ENCODE data around the gene GRN.

The GRN gene

GRCh38 chr17:44350733-44351226, 5.7 kb downstream of the GRN start:
- Histone ChIP-seq H3K18ac (ENCODE audit: low read length) (no peak overlapping the region), H3K4ac (ENCODE audit: low read depth, low read length) (no peak overlapping the region), H3K56ac (ENCODE audit: low read length) (no peak overlapping the region), H3K79me1 (ENCODE audit: low read length) (peaks cover 2% of the 10 kb centered on the region), H3K27me3 (ENCODE audit: insufficient read depth, low read length, poor library complexity) (no peaks in the 10 kb centered on the region), H4K8ac (ENCODE audit: low read depth, low read length) (no peak overlapping the region), H3K4me1 (ENCODE audit: control insufficient read depth, low read depth, low read length) (no peaks in the 10 kb centered on the region), H3K27ac (ENCODE audit: low read depth, low read length) (no peak overlapping the region), H3K23ac (ENCODE audit: low read length) (no peak overlapping the region), H2BK120ac (ENCODE audit: low read depth, low read length) (no peak overlapping the region), H3K9ac (ENCODE audit: low read length) (no peak overlapping the region), H3K79me2 (ENCODE audit: control insufficient read depth, insufficient read depth, low read length) (no peaks in the 10 kb centered on the region), H2AK5ac (ENCODE audit: low read length) (no peak overlapping the region), H2BK5ac (ENCODE audit: low read length) (no peak overlapping the region), H2BK15ac (replicated peaks; ENCODE audit: low read depth) (no peak overlapping the region), H4K5ac (ENCODE audit: low read length) (no peak overlapping the region), H3K4me2 (ENCODE audit: low read length) (no peak overlapping the region), H3K4me3 (ENCODE audit: low read length) (no peak overlapping the region), H3K36me3 (ENCODE audit: control insufficient read depth, insufficient read depth, low read length) (no peaks in the 10 kb centered on the region)
- no CpG with 5 or more reads among the region's 6 CpGs for WGBS (ENCODE audit: extremely low coverage, insufficient coverage, low lambda C conversion rate)
- peak; percentile 71 for DNase-seq

DNA sequence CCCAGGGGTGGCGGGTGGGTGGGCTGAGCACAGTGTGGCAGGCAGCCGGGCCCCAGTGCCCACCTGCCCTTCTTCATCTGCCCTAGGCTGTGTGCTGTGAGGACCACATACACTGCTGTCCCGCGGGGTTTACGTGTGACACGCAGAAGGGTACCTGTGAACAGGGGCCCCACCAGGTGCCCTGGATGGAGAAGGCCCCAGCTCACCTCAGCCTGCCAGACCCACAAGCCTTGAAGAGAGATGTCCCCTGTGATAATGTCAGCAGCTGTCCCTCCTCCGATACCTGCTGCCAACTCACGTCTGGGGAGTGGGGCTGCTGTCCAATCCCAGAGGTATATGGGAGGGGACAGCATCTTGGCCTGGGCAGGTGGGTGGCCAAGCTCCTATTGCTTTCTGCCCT, 6.4 kb downstream of the GRN start:
- H2BK15ac ChIP-seq (replicated peaks; ENCODE audit: low read depth) = no peak overlapping the region
- H3K4ac ChIP-seq (ENCODE audit: low read depth, low read length) = no peak overlapping the region
- H3K79me1 ChIP-seq (ENCODE audit: low read length) = peaks cover 1% of the 10 kb centered on the region
- H3K27ac ChIP-seq (ENCODE audit: low read depth, low read length) = no peak overlapping the region
- H3K18ac ChIP-seq (ENCODE audit: low read length) = no peak overlapping the region
- no peaks in the 10 kb centered on the region for H3K36me3 ChIP-seq (ENCODE audit: control insufficient read depth, insufficient read depth, low read length)
- no peak overlapping the region for H2BK120ac ChIP-seq (ENCODE audit: low read depth, low read length)
- H3K4me1 ChIP-seq (ENCODE audit: control insufficient read depth, low read depth, low read length) = no peaks in the 10 kb centered on the region
- no peak overlapping the region for H3K56ac ChIP-seq (ENCODE audit: low read length)
- H2BK5ac ChIP-seq (ENCODE audit: low read length) = no peak overlapping the region
- H3K23ac ChIP-seq (ENCODE audit: low read length) = no peak overlapping the region
- H3K79me2 ChIP-seq (ENCODE audit: control insufficient read depth, insufficient read depth, low read length) = no peaks in the 10 kb centered on the region
- H3K27me3 ChIP-seq (ENCODE audit: insufficient read depth, low read length, poor library complexity) = no peaks in the 10 kb centered on the region
- H2AK5ac ChIP-seq (ENCODE audit: low read length) = no peak overlapping the region
- H4K8ac ChIP-seq (ENCODE audit: low read depth, low read length) = no peak overlapping the region
- no peak overlapping the region for H3K4me2 ChIP-seq (ENCODE audit: low read length)
- H3K9ac ChIP-seq (ENCODE audit: low read length) = no peak overlapping the region
- H3K4me3 ChIP-seq (ENCODE audit: low read length) = no peak overlapping the region
- H4K5ac ChIP-seq (ENCODE audit: low read length) = no peak overlapping the region
- no CpG with 5 or more reads among the region's 8 CpGs for WGBS (ENCODE audit: extremely low coverage, insufficient coverage, low lambda C conversion rate)
- DNase-seq = no peak

- no peak for DNase-seq
- Histone ChIP-seq H3K4me1 (ENCODE audit: control insufficient read depth, low read depth, low read length) (no peaks in the 10 kb centered on the region), H4K8ac (ENCODE audit: low read depth, low read length) (no peak overlapping the region), H3K4me2 (ENCODE audit: low read length) (no peak overlapping the region), H3K4ac (ENCODE audit: low read depth, low read length) (no peak overlapping the region), H2BK15ac (replicated peaks; ENCODE audit: low read depth) (no peak overlapping the region), H3K79me2 (ENCODE audit: control insufficient read depth, insufficient read depth, low read length) (no peaks in the 10 kb centered on the region), H3K18ac (ENCODE audit: low read length) (no peak overlapping the region), H3K9ac (ENCODE audit: low read length) (no peak overlapping the region), H3K4me3 (ENCODE audit: low read length) (no peak overlapping the region), H2BK120ac (ENCODE audit: low read depth, low read length) (no peak overlapping the region), H2AK5ac (ENCODE audit: low read length) (no peak overlapping the region), H2BK5ac (ENCODE audit: low read length) (no peak overlapping the region), H3K79me1 (ENCODE audit: low read length) (no peaks in the 10 kb centered on the region), H3K23ac (ENCODE audit: low read length) (no peak overlapping the region), H4K5ac (ENCODE audit: low read length) (no peak overlapping the region), H3K27ac (ENCODE audit: low read depth, low read length) (no peak overlapping the region), H3K36me3 (ENCODE audit: control insufficient read depth, insufficient read depth, low read length) (no peaks in the 10 kb centered on the region), H3K56ac (ENCODE audit: low read length) (no peak overlapping the region), H3K27me3 (ENCODE audit: insufficient read depth, low read length, poor library complexity) (no peaks in the 10 kb centered on the region)
- WGBS (ENCODE audit: extremely low coverage, insufficient coverage, low lambda C conversion rate) = no CpG with 5 or more reads among the region's 36 CpGs
Observed at GRCh38 chr17:44351961-44352827, 7.1 kb downstream of the GRN start.

GRCh38 chr17:44352828-44353671, 7.9 kb downstream of the GRN start:
- no peak for DNase-seq
- H3K27me3 ChIP-seq (ENCODE audit: insufficient read depth, low read length, poor library complexity) = no peaks in the 10 kb centered on the region
- H3K18ac ChIP-seq (ENCODE audit: low read length) = no peak overlapping the region
- peak overlapping the region; percentile 12 for H3K4me2 ChIP-seq (ENCODE audit: low read length)
- H3K4me1 ChIP-seq (ENCODE audit: control insufficient read depth, low read depth, low read length) = no peaks in the 10 kb centered on the region
- no peak overlapping the region for H3K23ac ChIP-seq (ENCODE audit: low read length)
- H2BK120ac ChIP-seq (ENCODE audit: low read depth, low read length) = no peak overlapping the region
- no peaks in the 10 kb centered on the region for H3K36me3 ChIP-seq (ENCODE audit: control insufficient read depth, insufficient read depth, low read length)
- no peaks in the 10 kb centered on the region for H3K79me1 ChIP-seq (ENCODE audit: low read length)
- no peak overlapping the region for H2BK5ac ChIP-seq (ENCODE audit: low read length)
- H3K4me3 ChIP-seq (ENCODE audit: low read length) = no peak overlapping the region
- no peak overlapping the region for H3K4ac ChIP-seq (ENCODE audit: low read depth, low read length)
- H3K79me2 ChIP-seq (ENCODE audit: control insufficient read depth, insufficient read depth, low read length) = no peaks in the 10 kb centered on the region
- H3K56ac ChIP-seq (ENCODE audit: low read length) = peak overlapping the region; percentile 86
- H2BK15ac ChIP-seq (replicated peaks; ENCODE audit: low read depth) = no peak overlapping the region
- H4K8ac ChIP-seq (ENCODE audit: low read depth, low read length) = no peak overlapping the region
- no peak overlapping the region for H3K27ac ChIP-seq (ENCODE audit: low read depth, low read length)
- H2AK5ac ChIP-seq (ENCODE audit: low read length) = no peak overlapping the region
- H4K5ac ChIP-seq (ENCODE audit: low read length) = no peak overlapping the region
- peak overlapping the region; percentile 43 for H3K9ac ChIP-seq (ENCODE audit: low read length)
- no CpG with 5 or more reads among the region's 22 CpGs for WGBS (ENCODE audit: extremely low coverage, insufficient coverage, low lambda C conversion rate)

- Histone ChIP-seq H2BK15ac (replicated peaks; ENCODE audit: low read depth) (no peak overlapping the region), H3K36me3 (ENCODE audit: control insufficient read depth, insufficient read depth, low read length) (no peaks in the 10 kb centered on the region), H3K4me3 (ENCODE audit: low read length) (peak overlapping the region; percentile 22), H3K27me3 (ENCODE audit: insufficient read depth, low read length, poor library complexity) (no peaks in the 10 kb centered on the region), H3K79me2 (ENCODE audit: control insufficient read depth, insufficient read depth, low read length) (no peaks in the 10 kb centered on the region), H3K4ac (ENCODE audit: low read depth, low read length) (no peak overlapping the region), H3K18ac (ENCODE audit: low read length) (no peak overlapping the region), H2AK5ac (ENCODE audit: low read length) (no peak overlapping the region), H2BK120ac (ENCODE audit: low read depth, low read length) (no peak overlapping the region), H3K4me2 (ENCODE audit: low read length) (peak overlapping the region; percentile 66), H3K23ac (ENCODE audit: low read length) (peak overlapping the region; percentile 80), H3K9ac (ENCODE audit: low read length) (peak overlapping the region; percentile 43), H4K8ac (ENCODE audit: low read depth, low read length) (no peak overlapping the region), H3K27ac (ENCODE audit: low read depth, low read length) (no peak overlapping the region), H3K4me1 (ENCODE audit: control insufficient read depth, low read depth, low read length) (no peaks in the 10 kb centered on the region), H3K56ac (ENCODE audit: low read length) (peak overlapping the region; percentile 86), H4K5ac (ENCODE audit: low read length) (no peak overlapping the region), H3K79me1 (ENCODE audit: low read length) (no peaks in the 10 kb centered on the region), H2BK5ac (ENCODE audit: low read length) (no peak overlapping the region)
- no CpG with 5 or more reads among the region's 98 CpGs for WGBS (ENCODE audit: extremely low coverage, insufficient coverage, low lambda C conversion rate)
- DNase-seq = peak; percentile 45
Observed at GRCh38 chr17:44353672-44354331, 8.7 kb downstream of the GRN start.

Measured in mesendoderm (in vitro differentiated cells).